D721Med (cell line): Measurements from ENCODE around the gene SAE1.

Experiments used
- DNase-seq: peaks from one replicate; pipeline ENCODE4 v3.0.0; 2011; ENCODE audit warnings: low spot score; ENCODE audit not compliant: insufficient read length
- FAIRE-seq: peaks from 2 replicates; lab custom pipeline; 2011; peaks lifted over from hg19 to GRCh38; lab: Jason Lieb, UNC
- CTCF ChIP-seq: IDR thresholded peaks from 2 replicates; pipeline ENCODE4 v1.5.1; 2012; ENCODE audit warnings: mild to moderate bottlenecking, control low read depth; ENCODE audit not compliant: insufficient read depth; ENCODE audit errors: missing control alignments

Gene SAE1

DNA sequence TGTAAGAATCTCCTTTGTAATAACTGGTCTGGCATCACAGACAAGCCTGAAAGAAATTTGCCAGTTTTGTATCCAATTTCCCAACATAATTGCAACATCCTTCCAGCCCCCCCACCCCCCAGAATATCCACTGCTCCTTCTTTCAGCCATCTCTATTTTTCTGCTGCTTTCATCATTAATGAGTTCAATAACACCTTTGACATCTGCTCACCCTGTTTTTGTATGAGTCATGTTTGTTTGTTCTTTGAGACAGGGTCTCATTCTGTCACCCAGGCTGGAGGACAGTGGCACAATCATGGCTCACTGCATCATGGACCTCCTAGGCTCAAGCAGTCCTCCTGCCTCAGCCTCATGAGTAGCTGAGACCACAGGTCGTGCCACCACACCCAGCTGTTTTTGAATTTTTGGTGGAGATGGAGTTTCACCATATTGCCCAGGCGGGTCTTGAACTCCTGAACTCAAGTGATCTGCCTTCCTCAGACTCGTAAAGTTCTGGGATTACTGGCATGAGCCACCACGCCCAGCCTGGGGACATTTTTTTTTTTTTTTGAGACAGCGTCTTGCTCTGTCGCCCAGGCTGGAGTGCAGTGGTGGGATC, 10.1 kb upstream of the SAE1 start:
- no peak for DNase-seq
- TF ChIP-seq CTCF = no peak
- FAIRE-seq = no peak

DNA sequence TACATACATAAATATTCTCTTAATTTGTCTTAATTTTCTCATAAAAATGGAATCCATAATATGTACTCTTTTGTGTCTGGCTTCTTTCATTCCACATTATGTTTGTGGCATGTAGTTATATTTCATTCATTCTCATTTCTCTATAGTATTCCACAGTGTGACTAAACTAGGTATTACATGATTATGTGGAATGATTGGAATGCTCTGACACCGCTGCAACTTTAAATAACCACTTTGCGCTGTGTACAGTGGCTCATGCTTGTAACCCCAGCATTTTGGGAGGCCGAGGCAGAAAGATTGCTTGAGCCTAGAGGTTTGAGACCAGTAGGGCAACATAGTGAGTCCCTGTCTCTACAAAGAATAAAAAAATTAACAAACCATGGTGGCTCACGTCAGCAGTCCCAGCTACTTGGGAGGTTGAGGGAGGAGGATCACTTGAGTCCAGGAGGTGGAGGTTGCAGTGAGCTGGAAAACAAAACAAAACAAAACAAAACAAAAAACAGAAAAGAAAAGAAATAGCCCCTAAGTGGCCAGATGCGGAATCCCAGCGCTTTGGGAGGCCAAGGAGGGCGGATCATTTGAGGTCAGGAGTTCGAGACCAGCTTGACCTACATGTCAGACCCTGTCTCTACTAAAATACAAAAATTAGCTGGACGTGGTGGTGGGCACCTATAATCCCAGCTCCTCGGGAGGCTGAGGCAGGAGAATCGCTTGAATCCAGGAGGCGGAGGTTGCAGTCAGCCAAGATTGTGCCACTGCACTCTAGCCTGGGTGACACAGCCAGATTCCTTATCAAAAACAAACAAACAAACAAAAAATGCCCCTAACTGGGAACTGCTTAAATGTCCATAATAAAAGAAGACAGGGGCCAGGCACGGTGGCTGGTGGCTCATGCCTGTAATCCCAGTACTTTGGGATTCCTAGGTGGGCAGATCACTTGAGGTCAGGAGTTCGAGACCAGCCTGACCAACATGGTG, 8.0 kb upstream of the SAE1 start:
- DNase-seq (no peak), FAIRE-seq (no peak)
- no peak for TF ChIP-seq CTCF

GRCh38 chr19:47123406-47123805, 7.2 kb upstream of the SAE1 start:
- no peak for FAIRE-seq
- TF ChIP-seq CTCF = no peak
- DNase-seq = no peak

- TF ChIP-seq CTCF = peak; percentile 66
- peak; percentile 92 for FAIRE-seq
- DNase-seq = peak; percentile 51
Measured at GRCh38 chr19:47124937-47125668, 5.5 kb upstream of the SAE1 start.

- FAIRE-seq (no peak), DNase-seq (no peak)
- TF ChIP-seq CTCF = no peak
Measured at GRCh38 chr19:47125669-47125938, 5.0 kb upstream of the SAE1 start.

DNA sequence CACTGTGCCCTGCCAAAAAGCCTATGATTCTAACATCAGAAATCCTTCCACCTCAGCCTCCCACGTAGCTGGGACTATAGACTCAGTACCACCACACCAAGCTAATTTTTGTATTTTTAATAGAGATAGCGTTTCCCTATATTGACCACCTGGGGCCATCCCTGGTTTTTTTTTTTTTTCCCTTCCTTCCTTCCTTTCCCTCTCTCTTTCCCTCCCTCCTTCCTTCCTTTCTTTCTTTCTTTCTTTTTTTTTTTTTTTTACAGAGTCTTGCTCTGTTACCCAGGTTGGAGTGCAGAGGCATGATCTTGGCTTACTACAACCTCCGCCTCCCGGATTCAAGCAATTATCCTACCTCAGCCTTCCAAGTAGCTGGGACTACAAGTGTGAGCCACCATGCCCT, 1.1 kb upstream of the SAE1 start:
- FAIRE-seq (no peak), DNase-seq (no peak)
- TF ChIP-seq CTCF = no peak
